ENCODE results near the gene LRRC52. TPM values are rescaled to one million over a fixed set of nuclear protein-coding genes. Genes with fewer than 3 reads are reported as not detected.

Gene LRRC52
- total RNA-seq, 2 donors from 2014 or later = not detected

GRCh38 chr1:165508291-165508690 lies 35.5 kb upstream of the LRRC52 start:
- H3K4me1 ChIP-seq (replicated peaks) = no peaks in the 10 kb centered on the region
- no peak overlapping the region for H3K4me3 ChIP-seq
- no peak for DNase-seq (ENCODE audit: low spot score)
- intact Hi-C loops (cut with DNase I) = no loop called here
- 68% methylated on average over 3 of the region's 3 CpGs for WGBS
- H3K9me3 ChIP-seq = no peaks in the 10 kb centered on the region
- TF ChIP-seq POLR2A (IDR thresholded peaks at IDR 0.05) (no peak), POLR2AphosphoS5 (IDR thresholded peaks at IDR 0.05) (no peak), CTCF (IDR thresholded peaks at IDR 0.05) (no peak)
- no peaks in the 10 kb centered on the region for H3K27me3 ChIP-seq (replicated peaks; ENCODE audit: insufficient read depth)
- no peak overlapping the region for H3K27ac ChIP-seq
- H3K36me3 ChIP-seq = no peaks in the 10 kb centered on the region

GRCh38 chr1:165512816-165513215 lies 31.0 kb upstream of the LRRC52 start:
- Histone ChIP-seq H3K27ac (no peak overlapping the region), H3K4me3 (no peak overlapping the region), H3K36me3 (no peaks in the 10 kb centered on the region), H3K4me1 (replicated peaks) (no peaks in the 10 kb centered on the region), H3K27me3 (replicated peaks; ENCODE audit: insufficient read depth) (no peaks in the 10 kb centered on the region), H3K9me3 (no peaks in the 10 kb centered on the region)
- intact Hi-C loops (cut with DNase I) = no loop called here
- 38% methylated on average over 6 of the region's 6 CpGs for WGBS
- TF ChIP-seq POLR2A (IDR thresholded peaks at IDR 0.05) (no peak), POLR2AphosphoS5 (IDR thresholded peaks at IDR 0.05) (no peak)
- DNase-seq (ENCODE audit: low spot score) = no peak

GRCh38 chr1:165516469-165516868 lies 27.3 kb upstream of the LRRC52 start:
- no peak for DNase-seq (ENCODE audit: low spot score)
- no peak overlapping the region for H3K4me3 ChIP-seq
- intact Hi-C loops (cut with DNase I) = no loop called here
- no peaks in the 10 kb centered on the region for H3K9me3 ChIP-seq
- no peaks in the 10 kb centered on the region for H3K36me3 ChIP-seq
- 100% methylated on average over 2 of the region's 2 CpGs for WGBS
- H3K27me3 ChIP-seq (replicated peaks; ENCODE audit: insufficient read depth) = no peaks in the 10 kb centered on the region
- no peak overlapping the region for H3K27ac ChIP-seq
- H3K4me1 ChIP-seq (replicated peaks) = no peaks in the 10 kb centered on the region
- TF ChIP-seq POLR2AphosphoS5 (IDR thresholded peaks at IDR 0.05) (no peak), CTCF (IDR thresholded peaks at IDR 0.05) (no peak), POLR2A (IDR thresholded peaks at IDR 0.05) (no peak)

- intact Hi-C loops (cut with DNase I) = no loop called here
- Histone ChIP-seq H3K4me3 (no peak overlapping the region), H3K36me3 (no peaks in the 10 kb centered on the region), H3K9me3 (no peaks in the 10 kb centered on the region), H3K4me1 (replicated peaks) (no peaks in the 10 kb centered on the region), H3K27ac (no peak overlapping the region), H3K27me3 (replicated peaks; ENCODE audit: insufficient read depth) (no peaks in the 10 kb centered on the region)
- WGBS = 92% methylated on average over 4 of the region's 4 CpGs
- no peak for DNase-seq (ENCODE audit: low spot score)
- TF ChIP-seq POLR2A (IDR thresholded peaks at IDR 0.05) (no peak), POLR2AphosphoS5 (IDR thresholded peaks at IDR 0.05) (no peak), CTCF (IDR thresholded peaks at IDR 0.05) (no peak)
These were observed 23.2 kb upstream of the LRRC52 start for GRCh38 chr1:165520646-165521045.

GRCh38 chr1:165524639-165525285 lies 19.0 kb upstream of the LRRC52 start:
- 62% methylated on average over 5 of the region's 5 CpGs for WGBS
- no peak overlapping the region for H3K4me3 ChIP-seq
- DNase-seq (ENCODE audit: low spot score) = no peak
- no peaks in the 10 kb centered on the region for H3K9me3 ChIP-seq
- no peaks in the 10 kb centered on the region for H3K36me3 ChIP-seq
- H3K27me3 ChIP-seq (replicated peaks; ENCODE audit: insufficient read depth) = no peaks in the 10 kb centered on the region
- H3K4me1 ChIP-seq (replicated peaks) = no peaks in the 10 kb centered on the region
- intact Hi-C loops (cut with DNase I) = no loop called here
- no peak overlapping the region for H3K27ac ChIP-seq
- TF ChIP-seq POLR2AphosphoS5 (IDR thresholded peaks at IDR 0.05) (no peak), CTCF (IDR thresholded peaks at IDR 0.05) (no peak), POLR2A (IDR thresholded peaks at IDR 0.05) (no peak)
